Chondrocyte (in vitro differentiated cells): ENCODE data around the gene ISLR2. TPM values are rescaled to one million over a fixed set of nuclear protein-coding genes. Genes with fewer than 3 reads are reported as not detected.

Experiments
- DNase-seq: peaks from one replicate; pipeline ENCODE4 v3.0.0; 2021; ENCODE audit warnings: mixed read lengths, low spot score
- H3K27ac Mint-ChIP-seq: one replicate; pipeline ENCODE4 v1.8.0; 2021; ENCODE audit warnings: mild to moderate bottlenecking, moderate library complexity, mixed read lengths; ENCODE audit not compliant: unreplicated experiment
- H3K27me3 Mint-ChIP-seq: 2 replicates; pipeline ENCODE4 v1.8.0; 2021; ENCODE audit warnings: low read depth, mixed read lengths
- H3K36me3 Mint-ChIP-seq: 2 replicates; pipeline ENCODE4 v1.8.0; 2021; ENCODE audit warnings: low read depth, mixed read lengths
- H3K4me1 Mint-ChIP-seq: 2 replicates; pipeline ENCODE4 v1.8.0; 2021; ENCODE audit warnings: low read depth, mild to moderate bottlenecking, mixed read lengths
- H3K4me3 Mint-ChIP-seq: one replicate; pipeline ENCODE4 v1.8.0; 2021; ENCODE audit warnings: mild to moderate bottlenecking, moderate library complexity, mixed read lengths; ENCODE audit not compliant: unreplicated experiment
- H3K9me3 Mint-ChIP-seq: 2 replicates; pipeline ENCODE4 v1.8.0; 2021; ENCODE audit warnings: low read depth, mixed read lengths
- CTCF ChIP-seq: fragments of 200-600 bp; sonication (generic); IDR thresholded peaks from 2 replicates; pipeline ENCODE4 v1.5.0; 2021; ENCODE audit warnings: antibody characterized with exemption, mild to moderate bottlenecking, moderate library complexity
- total RNA-seq: library from RNA; stranded (reverse); gene quantifications from 3 replicates; pipeline ENCODE4 v1.2.1, GENCODE V29; 2021

ISLR2 gene
- total RNA-seq, 1 donor from 2014 or later: 3.2 TPM

GRCh38 chr15:74138642-74139041, 8.3 kb downstream of the ISLR2 start:
- no peak overlapping the region for H3K27ac Mint-ChIP-seq
- H3K4me1 Mint-ChIP-seq: peaks cover 33% of the 10 kb centered on the region
- H3K9me3 Mint-ChIP-seq: no peaks in the 10 kb centered on the region
- no peaks in the 10 kb centered on the region for H3K27me3 Mint-ChIP-seq
- TF ChIP-seq CTCF: no peak
- no peaks in the 10 kb centered on the region for H3K36me3 Mint-ChIP-seq
- DNase-seq: no peak
- no peak overlapping the region for H3K4me3 Mint-ChIP-seq

- DNase-seq: no peak
- TF ChIP-seq CTCF: no peak
- no peak overlapping the region for H3K27ac Mint-ChIP-seq
- H3K4me1 Mint-ChIP-seq: peaks cover 21% of the 10 kb centered on the region
- H3K36me3 Mint-ChIP-seq: no peaks in the 10 kb centered on the region
- H3K27me3 Mint-ChIP-seq: peaks cover 3% of the 10 kb centered on the region
- H3K4me3 Mint-ChIP-seq: no peak overlapping the region
- no peaks in the 10 kb centered on the region for H3K9me3 Mint-ChIP-seq
Measured at GRCh38 chr15:74141591-74141990, 11.2 kb downstream of the ISLR2 start.

- Mint-ChIP-seq H3K27me3 (peaks cover 11% of the 10 kb centered on the region), H3K36me3 (no peaks in the 10 kb centered on the region), H3K4me3 (no peak overlapping the region), H3K27ac (no peak overlapping the region), H3K9me3 (peaks cover 3% of the 10 kb centered on the region), H3K4me1 (peaks cover 6% of the 10 kb centered on the region)
- no peak for TF ChIP-seq CTCF
- no peak for DNase-seq
Measured at GRCh38 chr15:74144153-74144775, 13.9 kb downstream of the ISLR2 start.

GRCh38 chr15:74146277-74146800, 16.0 kb downstream of the ISLR2 start:
- peaks cover 11% of the 10 kb centered on the region for H3K27me3 Mint-ChIP-seq
- peaks cover 6% of the 10 kb centered on the region for H3K4me1 Mint-ChIP-seq
- no peak overlapping the region for H3K27ac Mint-ChIP-seq
- H3K36me3 Mint-ChIP-seq: no peaks in the 10 kb centered on the region
- TF ChIP-seq CTCF: no peak
- peaks cover 3% of the 10 kb centered on the region for H3K9me3 Mint-ChIP-seq
- no peak overlapping the region for H3K4me3 Mint-ChIP-seq
- no peak for DNase-seq

- DNase-seq: no peak
- Mint-ChIP-seq H3K36me3 (no peaks in the 10 kb centered on the region), H3K27ac (no peak overlapping the region), H3K9me3 (peaks cover 3% of the 10 kb centered on the region), H3K4me3 (no peak overlapping the region), H3K27me3 (peaks cover 11% of the 10 kb centered on the region), H3K4me1 (no peaks in the 10 kb centered on the region)
- TF ChIP-seq CTCF: no peak
Measured at GRCh38 chr15:74147051-74147450, 16.7 kb downstream of the ISLR2 start.
